Upper lobe of left lung (tissue), 6 donors: ENCODE measurements around the gene TM4SF4. TPM values are rescaled to one million over a fixed set of nuclear protein-coding genes. Genes with fewer than 3 reads are reported as not detected.

Experiments
- ATAC-seq, 2 donors: fragments of 200-7000 bp; cut with Tn5 transposase; one replicate each; pipeline ENCODE4 v1.9.1; 2022; ENCODE audit warnings: mild to moderate bottlenecking in 2 of 2, moderate library complexity in 2 of 2; ENCODE audit not compliant: low FRiP score in 2 of 2
- DNase-seq, 2 donors: peaks; one replicate each; pipeline ENCODE4 v3.0.0-alpha.2; 2019 to 2020
- H3K27ac ChIP-seq, 4 donors: fragments of 200-600 bp; sonication (generic); one replicate each; pipeline ENCODE4 v1.5.1; 2016 to 2019
- H3K27me3 ChIP-seq, 4 donors: fragments of 200-600 bp; sonication (generic); one replicate each; pipeline ENCODE4 v1.5.1; 2017 to 2019
- H3K36me3 ChIP-seq, 4 donors: fragments of 200-600 bp; sonication (generic); one replicate each; pipeline ENCODE4 v1.5.1; 2016 to 2019
- H3K4me1 ChIP-seq, 4 donors: fragments of 200-600 bp; sonication (generic); one replicate each; pipeline ENCODE4 v1.5.1; 2018 to 2019
- H3K4me3 ChIP-seq, 4 donors: fragments of 200-600 bp; sonication (generic); one replicate each; pipeline ENCODE4 v1.5.1; 2017 to 2019; ENCODE audit warnings: mild to moderate bottlenecking in 2 of 4, moderate library complexity in 1 of 4
- H3K9me3 ChIP-seq, 4 donors: fragments of 200-600 bp; sonication (generic); one replicate each; pipeline ENCODE4 v1.5.1; 2018 to 2019
- CTCF ChIP-seq, 6 experiments: fragments of 450-650 bp in 4 of 6; fragments of 200-600 bp in 2 of 6; sonication (generic) in 2 of 6; IDR thresholded peaks; one replicate each; pipeline ENCODE4 v1.5.1; 2016 to 2019; ENCODE audit warnings: antibody characterized with exemption in 6 of 6
- EP300 ChIP-seq, 4 donors: sonication (generic); formaldehyde crosslinking; IDR thresholded peaks; one replicate each; pipeline ENCODE4 v1.5.1; 2017; ENCODE audit warnings: antibody characterized with exemption in 4 of 4, control low read depth in 2 of 4
- POLR2A ChIP-seq, 4 donors: fragments of 450-650 bp; IDR thresholded peaks; one replicate each; pipeline ENCODE4 v1.5.1; 2016 to 2017; ENCODE audit warnings: antibody characterized with exemption in 4 of 4, mild to moderate bottlenecking in 2 of 4
- POLR2AphosphoS5 ChIP-seq, 2 donors: sonication (generic); formaldehyde crosslinking; IDR thresholded peaks; one replicate each; pipeline ENCODE4 v1.5.1; 2017; ENCODE audit warnings: antibody characterized with exemption in 2 of 2
- WGBS, 2 donors: methylation state at CpG; one replicate each; pipeline ENCODE4 v1.1.5; 2017 to 2018; 5-methylcytosine and 5-hydroxymethylcytosine counted together
- total RNA-seq, 6 donors: library from RNA; depleted of rRNA in 4 of 6; stranded (reverse); fragments of >200 nt in 4 of 6; gene quantifications; one replicate each; pipeline versions ENCODE4 v1.1.0 to v1.2.1, GENCODE V29; 2016 to 2021
- donor health status: DM: no; HTN: no; CAD: no; lungs with moderate emphysema.
- donor health status: DM: no; HTN: yes; CAD: no; lungs with severe emphysema.

TM4SF4 gene
- total RNA-seq, 6 donors from 2014 or later = 1.8 to 2.5 (median 2.2) TPM; not detected in 2

- Histone ChIP-seq H3K36me3 (peaks cover 0 to 7% (median 0%) of the 10 kb centered on the region in 4 donors), H3K9me3 (no peaks in the 10 kb centered on the region), H3K27me3 (no peaks in the 10 kb centered on the region), H3K4me1 (peaks cover 14 to 38% (median 24%) of the 10 kb centered on the region in 4 donors), H3K27ac (no peak overlapping the region), H3K4me3 (no peak overlapping the region)
- ATAC-seq (peak; percentile 82 to 86), DNase-seq (peak in 1 of 2 donors; percentile 83)
- TF ChIP-seq CTCF (IDR thresholded peaks at IDR 0.05) = peak; percentile 54 to 74 (median 69)
- TF ChIP-seq POLR2A (IDR thresholded peaks at IDR 0.05) = no peak
- 15% methylated on average over 9 of the region's 9 CpGs for WGBS, 2 donors
These were observed 37.7 kb downstream of the TM4SF4 start for GRCh38 chr3:149512073-149512782.

GRCh38 chr3:149514471-149514870, 40.0 kb downstream of the TM4SF4 start:
- Histone ChIP-seq H3K27ac (no peak overlapping the region), H3K27me3 (no peaks in the 10 kb centered on the region), H3K36me3 (peaks cover 0 to 18% (median 2%) of the 10 kb centered on the region in 4 donors), H3K4me1 (peaks cover 2 to 18% (median 11%) of the 10 kb centered on the region in 4 donors), H3K9me3 (no peaks in the 10 kb centered on the region), H3K4me3 (no peak overlapping the region)
- no peak for TF ChIP-seq CTCF (IDR thresholded peaks at IDR 0.05)
- no peak for TF ChIP-seq POLR2AphosphoS5 (IDR thresholded peaks at IDR 0.05)
- TF ChIP-seq EP300 (IDR thresholded peaks at IDR 0.05) = no peak
- TF ChIP-seq POLR2A (IDR thresholded peaks at IDR 0.05) = no peak
- no peak for ATAC-seq
- no peak for DNase-seq
- WGBS, 2 donors = 95 to 97% methylated on average over 2 of the region's 2 CpGs

GRCh38 chr3:149515249-149515648, 40.8 kb downstream of the TM4SF4 start:
- Histone ChIP-seq H3K27ac (no peak overlapping the region), H3K4me3 (no peak overlapping the region), H3K9me3 (no peaks in the 10 kb centered on the region), H3K27me3 (no peaks in the 10 kb centered on the region), H3K4me1 (peaks cover 2 to 11% (median 9%) of the 10 kb centered on the region in 4 donors), H3K36me3 (peaks cover 0 to 23% (median 3%) of the 10 kb centered on the region in 4 donors)
- no peak for DNase-seq
- TF ChIP-seq CTCF (IDR thresholded peaks at IDR 0.05) (no peak), POLR2AphosphoS5 (IDR thresholded peaks at IDR 0.05) (no peak)
- 93 to 95% methylated on average over 2 of the region's 2 CpGs for WGBS, 2 donors
- ATAC-seq = no peak

- Histone ChIP-seq H3K27ac (no peak overlapping the region), H3K9me3 (no peaks in the 10 kb centered on the region), H3K4me3 (no peak overlapping the region), H3K4me1 (peaks cover 2 to 8% (median 5%) of the 10 kb centered on the region in 4 donors), H3K36me3 (peaks cover 0 to 32% (median 6%) of the 10 kb centered on the region in 4 donors), H3K27me3 (no peaks in the 10 kb centered on the region)
- WGBS, 2 donors = 45% methylated on average over 1 of the region's 1 CpG
- TF ChIP-seq EP300 (IDR thresholded peaks at IDR 0.05) (no peak), POLR2A (IDR thresholded peaks at IDR 0.05) (no peak)
- ATAC-seq (no peak), DNase-seq (no peak)
These were observed 42.4 kb downstream of the TM4SF4 start for GRCh38 chr3:149516920-149517319.

- no peak overlapping the region for H3K27ac ChIP-seq
These were observed 45.4 kb downstream of the TM4SF4 start for GRCh38 chr3:149519912-149520311.

More at GRCh38 chr3:149519912-149520311, 45.4 kb downstream of the TM4SF4 start:
- Histone ChIP-seq H3K9me3 (no peaks in the 10 kb centered on the region), H3K4me3 (no peak overlapping the region), H3K4me1 (peaks cover 0 to 5% (median 2%) of the 10 kb centered on the region in 4 donors), H3K36me3 (peaks cover 4 to 60% (median 8%) of the 10 kb centered on the region in 4 donors), H3K27me3 (no peaks in the 10 kb centered on the region)
- DNase-seq (no peak), ATAC-seq (no peak)
- TF ChIP-seq CTCF (IDR thresholded peaks at IDR 0.05) = no peak
- no peak for TF ChIP-seq POLR2AphosphoS5 (IDR thresholded peaks at IDR 0.05)
- no peak for TF ChIP-seq EP300 (IDR thresholded peaks at IDR 0.05)
- TF ChIP-seq POLR2A (IDR thresholded peaks at IDR 0.05) = no peak
- 89 to 91% methylated on average over 3 of the region's 3 CpGs for WGBS, 2 donors
